ENCODE results near the gene FBXO3.

- TF ChIP-seq, protein P1, sequence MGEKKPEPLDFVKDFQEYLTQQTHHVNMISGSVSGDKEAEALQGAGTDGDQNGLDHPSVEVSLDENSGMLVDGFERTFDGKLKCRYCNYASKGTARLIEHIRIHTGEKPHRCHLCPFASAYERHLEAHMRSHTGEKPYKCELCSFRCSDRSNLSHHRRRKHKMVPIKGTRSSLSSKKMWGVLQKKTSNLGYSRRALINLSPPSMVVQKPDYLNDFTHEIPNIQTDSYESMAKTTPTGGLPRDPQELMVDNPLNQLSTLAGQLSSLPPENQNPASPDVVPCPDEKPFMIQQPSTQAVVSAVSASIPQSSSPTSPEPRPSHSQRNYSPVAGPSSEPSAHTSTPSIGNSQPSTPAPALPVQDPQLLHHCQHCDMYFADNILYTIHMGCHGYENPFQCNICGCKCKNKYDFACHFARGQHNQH (CRISPR knock-in tag; IDR thresholded peaks at IDR 0.05): no peak
- TF ChIP-seq ZBTB7A (CRISPR knock-in tag; IDR thresholded peaks at IDR 0.05) (no peak), PRDM10 (CRISPR knock-in tag; IDR thresholded peaks at IDR 0.05; ENCODE audit: low read depth) (no peak), SPEN (CRISPR knock-in tag; IDR thresholded peaks at IDR 0.05; ENCODE audit: low read depth) (no peak), MNT (IDR thresholded peaks at IDR 0.05) (no peak), ARID2 (CRISPR knock-in tag; IDR thresholded peaks at IDR 0.05; ENCODE audit: borderline replicate concordance) (no peak), STAG1 (CRISPR knock-in tag; IDR thresholded peaks at IDR 0.05) (no peak)
- TF ChIP-seq, protein P2, sequence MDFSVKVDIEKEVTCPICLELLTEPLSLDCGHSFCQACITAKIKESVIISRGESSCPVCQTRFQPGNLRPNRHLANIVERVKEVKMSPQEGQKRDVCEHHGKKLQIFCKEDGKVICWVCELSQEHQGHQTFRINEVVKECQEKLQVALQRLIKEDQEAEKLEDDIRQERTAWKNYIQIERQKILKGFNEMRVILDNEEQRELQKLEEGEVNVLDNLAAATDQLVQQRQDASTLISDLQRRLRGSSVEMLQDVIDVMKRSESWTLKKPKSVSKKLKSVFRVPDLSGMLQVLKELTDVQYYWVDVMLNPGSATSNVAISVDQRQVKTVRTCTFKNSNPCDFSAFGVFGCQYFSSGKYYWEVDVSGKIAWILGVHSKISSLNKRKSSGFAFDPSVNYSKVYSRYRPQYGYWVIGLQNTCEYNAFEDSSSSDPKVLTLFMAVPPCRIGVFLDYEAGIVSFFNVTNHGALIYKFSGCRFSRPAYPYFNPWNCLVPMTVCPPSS (IDR thresholded peaks at IDR 0.05): no peak
- TF ChIP-seq, protein P3, sequence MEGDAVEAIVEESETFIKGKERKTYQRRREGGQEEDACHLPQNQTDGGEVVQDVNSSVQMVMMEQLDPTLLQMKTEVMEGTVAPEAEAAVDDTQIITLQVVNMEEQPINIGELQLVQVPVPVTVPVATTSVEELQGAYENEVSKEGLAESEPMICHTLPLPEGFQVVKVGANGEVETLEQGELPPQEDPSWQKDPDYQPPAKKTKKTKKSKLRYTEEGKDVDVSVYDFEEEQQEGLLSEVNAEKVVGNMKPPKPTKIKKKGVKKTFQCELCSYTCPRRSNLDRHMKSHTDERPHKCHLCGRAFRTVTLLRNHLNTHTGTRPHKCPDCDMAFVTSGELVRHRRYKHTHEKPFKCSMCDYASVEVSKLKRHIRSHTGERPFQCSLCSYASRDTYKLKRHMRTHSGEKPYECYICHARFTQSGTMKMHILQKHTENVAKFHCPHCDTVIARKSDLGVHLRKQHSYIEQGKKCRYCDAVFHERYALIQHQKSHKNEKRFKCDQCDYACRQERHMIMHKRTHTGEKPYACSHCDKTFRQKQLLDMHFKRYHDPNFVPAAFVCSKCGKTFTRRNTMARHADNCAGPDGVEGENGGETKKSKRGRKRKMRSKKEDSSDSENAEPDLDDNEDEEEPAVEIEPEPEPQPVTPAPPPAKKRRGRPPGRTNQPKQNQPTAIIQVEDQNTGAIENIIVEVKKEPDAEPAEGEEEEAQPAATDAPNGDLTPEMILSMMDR (CRISPR knock-in tag; IDR thresholded peaks at IDR 0.05): no peak
Measured at GRCh38 chr11:33694346-33695050, 79.8 kb downstream of the FBXO3 start.

All from HepG2 (cell line).